Spleen (tissue), 11 donors: ENCODE measurements around the gene TIMM29. TPM values are rescaled to one million over a fixed set of nuclear protein-coding genes. Genes with fewer than 3 reads are reported as not detected.
"Not testable (repeated sequence)": the region's sequence is repeated elsewhere in the genome, so short reads cannot be mapped to it uniquely, and the experiment has no call there.

Experiments
- DNase-seq: peaks from one replicate; pipeline ENCODE4 v3.0.0-alpha.2; 2020
- H3K27ac ChIP-seq, 8 donors: fragments of 200-600 bp; sonication (generic) in 7 of 8; 1 replicate in 4 of 8; 2 replicates in 4 of 8; pipeline versions ENCODE4 v1.5.0 to v1.8.0; 2016 to 2021; ENCODE audit warnings: inconsistent platforms in 4 of 8, mild to moderate bottlenecking in 4 of 8, moderate library complexity in 1 of 8
- H3K27me3 ChIP-seq, 7 donors: fragments of 200-600 bp; sonication (generic) in 6 of 7; replicated peaks in 1 of 7; 1 replicate in 4 of 7; 2 replicates in 3 of 7; pipeline versions ENCODE4 v1.5.0 to v1.8.0; 2016 to 2021; ENCODE audit warnings: inconsistent platforms in 3 of 7, mild to moderate bottlenecking in 1 of 7
- H3K36me3 ChIP-seq, 6 donors: fragments of 200-600 bp; sonication (generic) in 5 of 6; 1 replicate in 4 of 6; 2 replicates in 2 of 6; pipeline versions ENCODE4 v1.5.0 to v1.8.0; 2016 to 2021; ENCODE audit warnings: inconsistent platforms in 2 of 6
- H3K4me1 ChIP-seq, 6 donors: fragments of 200-600 bp; sonication (generic) in 5 of 6; 1 replicate in 3 of 6; 2 replicates in 3 of 6; pipeline versions ENCODE4 v1.5.0 to v1.8.0; 2016 to 2021; ENCODE audit warnings: inconsistent platforms in 3 of 6
- H3K4me3 ChIP-seq, 8 donors: fragments of 200-600 bp; sonication (generic) in 7 of 8; 1 replicate in 4 of 8; 2 replicates in 4 of 8; pipeline versions ENCODE4 v1.5.0 to v1.8.0; 2016 to 2021; ENCODE audit warnings: inconsistent platforms in 4 of 8, mild to moderate bottlenecking in 4 of 8, moderate library complexity in 2 of 8
- H3K9me3 ChIP-seq, 8 donors: fragments of 200-600 bp; sonication (generic) in 7 of 8; 1 replicate in 4 of 8; 2 replicates in 4 of 8; pipeline versions ENCODE4 v1.5.0 to v1.8.0; 2016 to 2021; ENCODE audit warnings: inconsistent platforms in 4 of 8
- POLR2A ChIP-seq, 3 donors: fragments of 450-650 bp; IDR thresholded peaks; one replicate each; pipeline ENCODE4 v1.5.1; 2017; ENCODE audit warnings: antibody characterized with exemption in 3 of 3, mild to moderate bottlenecking in 1 of 3
- POLR2AphosphoS5 ChIP-seq, 3 donors: sonication (generic); formaldehyde crosslinking; IDR thresholded peaks; one replicate each; pipeline ENCODE4 v1.5.1; 2017; ENCODE audit warnings: antibody characterized with exemption in 3 of 3
- WGBS, 5 donors: extraction: QIAGEN DNeasy Blood & Tissue Kit in 3 of 5; methylation state at CpG; one replicate each; pipeline versions ENCODE4 v1.1.5 to v1.1.7; 2013 to 2018; 5-methylcytosine and 5-hydroxymethylcytosine counted together
- intact Hi-C: fragments of 100-400 bp; cut with DNase I; formaldehyde crosslinking; loops from one replicate; pipeline ENCODE4 v1.15.0; 2023; ENCODE audit warnings: low total_unique reads
- polyA plus RNA-seq, 3 donors: library from polyadenylated mRNA; stranded (reverse); fragments of 200-250 nt; gene quantifications; one replicate each; pipeline ENCODE4 v1.2.1, GENCODE V29; 2013
- total RNA-seq, 7 donors: library from RNA; depleted of rRNA in 3 of 7; stranded (reverse); fragments of >200 nt in 3 of 7; fragmentation: NEBNext Ultra II Directional in 4 of 7; extraction: Animal tissue kit (Norgen Biotek cat#: 25700) in 4 of 7; gene quantifications; one replicate each; pipeline versions ENCODE4 v1.1.0 to v1.2.1, GENCODE V29; 2016 to 2021
- TF ChIP-seq, protein P1 (sequence below), 11 experiments: fragments of 200-600 bp in 7 of 11; fragments of 450-650 bp in 4 of 11; sonication (generic) in 4 of 11; IDR thresholded peaks in 8 of 11; conservative IDR thresholded peaks in 3 of 11; 1 replicate in 7 of 11; 2 replicates in 4 of 11; pipeline versions ENCODE4 v1.4.0 to v1.8.0; 2016 to 2021; ENCODE audit warnings: antibody characterized with exemption in 11 of 11, inconsistent platforms in 4 of 11, mild to moderate bottlenecking in 1 of 11
- donor health status: healthy with polysubstance abuse.
- donor health status: DM: no; HTN: no; CAD: no; lungs with moderate emphysema.
- donor health status: DM: no; HTN: no; CAD: no.
- donor health status: Bipolar disorder and iron deficiency.
- donor health status: healthy.
- donor health status: DM: no; HTN: no; CAD: no.
- donor health status: DM: yes; HTN: yes; CAD: no.

TIMM29 gene
- total and polyA plus RNA-seq, 10 donors: 6.8 to 24.3 (median 19.6) TPM

DNA sequence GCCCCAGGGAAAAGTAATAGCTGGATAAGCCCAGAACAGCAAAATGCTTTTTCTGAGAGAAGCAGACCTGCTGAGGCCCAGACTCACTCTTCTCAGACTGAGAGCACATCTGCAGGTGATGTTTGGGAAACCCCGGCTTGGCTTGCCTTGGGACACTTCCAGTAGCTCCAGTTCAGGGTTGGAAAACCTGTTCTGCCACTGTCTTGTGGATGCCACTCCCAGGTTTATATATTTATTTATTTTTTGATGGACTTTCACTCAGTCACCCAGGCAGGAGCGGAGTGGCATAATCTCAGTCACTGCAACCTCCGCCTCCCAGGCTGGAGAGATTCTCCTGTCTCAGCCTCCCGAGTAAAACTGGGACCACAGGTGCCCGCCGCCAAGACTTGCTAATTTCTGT is 24.2 kb downstream of the TIMM29 start:
- Histone ChIP-seq H3K9me3 (no peaks in the 10 kb centered on the region), H3K27ac (no peak overlapping the region), H3K27me3 (no peaks in the 10 kb centered on the region), H3K4me3 (no peak overlapping the region), H3K36me3 (no peaks in the 10 kb centered on the region), H3K4me1 (peaks cover 0 to 7% (median 0%) of the 10 kb centered on the region in 6 donors)
- TF ChIP-seq POLR2A (IDR thresholded peaks at IDR 0.05): no peak
- TF ChIP-seq, protein P1, sequence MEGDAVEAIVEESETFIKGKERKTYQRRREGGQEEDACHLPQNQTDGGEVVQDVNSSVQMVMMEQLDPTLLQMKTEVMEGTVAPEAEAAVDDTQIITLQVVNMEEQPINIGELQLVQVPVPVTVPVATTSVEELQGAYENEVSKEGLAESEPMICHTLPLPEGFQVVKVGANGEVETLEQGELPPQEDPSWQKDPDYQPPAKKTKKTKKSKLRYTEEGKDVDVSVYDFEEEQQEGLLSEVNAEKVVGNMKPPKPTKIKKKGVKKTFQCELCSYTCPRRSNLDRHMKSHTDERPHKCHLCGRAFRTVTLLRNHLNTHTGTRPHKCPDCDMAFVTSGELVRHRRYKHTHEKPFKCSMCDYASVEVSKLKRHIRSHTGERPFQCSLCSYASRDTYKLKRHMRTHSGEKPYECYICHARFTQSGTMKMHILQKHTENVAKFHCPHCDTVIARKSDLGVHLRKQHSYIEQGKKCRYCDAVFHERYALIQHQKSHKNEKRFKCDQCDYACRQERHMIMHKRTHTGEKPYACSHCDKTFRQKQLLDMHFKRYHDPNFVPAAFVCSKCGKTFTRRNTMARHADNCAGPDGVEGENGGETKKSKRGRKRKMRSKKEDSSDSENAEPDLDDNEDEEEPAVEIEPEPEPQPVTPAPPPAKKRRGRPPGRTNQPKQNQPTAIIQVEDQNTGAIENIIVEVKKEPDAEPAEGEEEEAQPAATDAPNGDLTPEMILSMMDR (IDR thresholded peaks at IDR 0.05 in 8 of 11, conservative IDR thresholded peaks at IDR 0.05 in 3 of 11): no peak
- TF ChIP-seq POLR2AphosphoS5 (IDR thresholded peaks at IDR 0.05): no peak
- WGBS, 5 donors: 88 to 99% (median 97%) methylated on average over 6 of the region's 6 CpGs
- intact Hi-C loops: no loop called here
- no peak for DNase-seq

DNA sequence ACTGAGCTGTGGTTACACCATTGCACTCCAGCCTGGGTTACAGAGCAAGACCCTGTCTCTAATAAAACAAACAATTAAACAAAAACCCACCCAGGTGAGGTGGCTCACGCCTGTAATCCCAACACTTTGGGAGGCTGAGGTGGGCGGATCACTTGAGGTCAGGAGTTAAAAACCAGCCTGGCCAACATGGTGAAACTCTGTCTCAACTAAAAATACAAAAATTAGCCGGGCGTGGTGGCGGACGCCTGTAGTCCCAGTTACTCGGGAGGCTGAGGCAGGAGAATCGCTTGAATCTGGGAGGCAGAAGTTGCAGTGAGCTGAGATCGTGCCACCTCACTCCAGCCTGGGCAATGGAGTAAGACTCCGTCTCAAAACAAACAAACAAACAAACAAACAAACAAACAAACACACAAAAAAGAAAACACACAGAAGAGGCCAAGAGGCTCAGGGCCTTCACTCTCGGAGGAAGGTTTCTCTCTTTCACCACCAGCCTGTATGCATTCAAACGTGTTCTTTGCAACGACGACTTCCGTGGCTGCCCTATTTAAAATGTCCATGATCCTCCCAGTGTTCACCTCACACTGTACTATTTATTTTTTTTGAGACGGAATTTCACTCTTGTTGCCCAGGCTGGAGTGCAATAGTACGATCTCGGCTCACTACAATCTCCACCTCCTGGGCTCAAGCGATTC is 30.8 kb downstream of the TIMM29 start:
- H3K36me3 ChIP-seq, H3K27me3 ChIP-seq, DNase-seq, H3K9me3 ChIP-seq, intact Hi-C loops: not testable (repeated sequence)
- Histone ChIP-seq H3K27ac (peak overlapping the region in 6 of 8 donors; percentile 93 to 97 (median 94)), H3K4me1 (peaks cover 20 to 46% (median 38%) of the 10 kb centered on the region in 6 donors), H3K4me3 (peak overlapping the region in 5 of 8 donors; percentile 60 to 92 (median 84))
- WGBS, 5 donors: 95 to 96% (median 95%) methylated on average over 19 of the region's 19 CpGs

DNA sequence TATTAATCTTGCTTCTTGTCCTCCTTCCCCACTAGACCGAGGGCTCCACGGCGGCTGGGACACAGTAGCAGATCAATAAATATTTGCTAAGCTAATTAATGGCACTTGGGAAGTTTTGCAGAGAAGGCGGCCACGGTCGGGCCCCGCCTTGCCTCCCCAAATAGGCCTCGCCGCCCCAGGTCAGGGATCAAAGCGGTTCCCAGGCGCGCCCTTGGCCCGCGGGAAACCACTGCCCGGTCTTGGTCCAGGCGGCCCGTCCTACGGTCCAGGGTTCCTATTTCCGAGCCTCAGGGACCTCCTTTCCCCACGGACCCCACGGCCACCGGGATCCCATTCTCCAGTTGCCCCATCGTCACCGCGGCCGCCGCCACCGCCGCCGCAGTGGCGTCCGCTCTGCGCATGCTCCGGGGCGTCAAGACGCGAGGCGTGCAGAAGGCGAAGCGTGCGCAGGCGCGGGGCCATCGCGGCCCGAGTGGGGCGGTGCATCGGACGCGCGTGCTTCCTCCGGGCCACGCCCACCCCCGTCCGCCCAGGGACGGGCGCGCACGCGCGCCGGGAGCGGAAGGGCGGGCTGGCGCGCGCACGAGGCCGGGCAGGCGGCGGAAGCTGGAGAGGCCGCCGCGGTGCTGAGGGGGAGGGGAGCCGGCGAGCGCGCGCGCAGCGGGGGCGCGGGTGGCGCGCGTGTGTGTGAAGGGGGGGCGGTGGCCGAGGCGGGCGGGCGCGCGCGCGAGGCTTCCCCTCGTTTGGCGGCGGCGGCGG is 31.9 kb downstream of the TIMM29 start, which contains the start of gene SMARCA4:
Gene SMARCA4, plus strand, starts transcription at position 717 of the 759 bp plus-strand sequence. CDS start 23,122 bp downstream, outside the sequence.
- intact Hi-C loops: no loop called here
- Histone ChIP-seq H3K27ac (peak within 1 kb of the TSS; percentile 90 to 97 (median 94)), H3K4me1 (peaks cover 21 to 54% (median 40%) of the 10 kb centered on the region in 6 donors), H3K9me3 (no peaks in the 10 kb centered on the region), H3K4me3 (peak within 1 kb of the TSS; percentile 60 to 92 (median 82)), H3K27me3 (no peaks in the 10 kb centered on the region), H3K36me3 (no peaks in the 10 kb centered on the region)
- DNase-seq: peak; percentile 100
- WGBS, 5 donors: 0 to 1% (median 0%) methylated on average over 29 to 100 of the region's 100 CpGs
- TF ChIP-seq POLR2A (IDR thresholded peaks at IDR 0.05): peak; percentile 65 to 81 (median 78)
- peak; percentile 98 to 100 (median 99) for TF ChIP-seq POLR2AphosphoS5 (IDR thresholded peaks at IDR 0.05)
- TF ChIP-seq, protein P1 (IDR thresholded peaks at IDR 0.05 in 8 of 11, conservative IDR thresholded peaks at IDR 0.05 in 3 of 11): peak in 1 of 11 experiments; percentile 15

DNA sequence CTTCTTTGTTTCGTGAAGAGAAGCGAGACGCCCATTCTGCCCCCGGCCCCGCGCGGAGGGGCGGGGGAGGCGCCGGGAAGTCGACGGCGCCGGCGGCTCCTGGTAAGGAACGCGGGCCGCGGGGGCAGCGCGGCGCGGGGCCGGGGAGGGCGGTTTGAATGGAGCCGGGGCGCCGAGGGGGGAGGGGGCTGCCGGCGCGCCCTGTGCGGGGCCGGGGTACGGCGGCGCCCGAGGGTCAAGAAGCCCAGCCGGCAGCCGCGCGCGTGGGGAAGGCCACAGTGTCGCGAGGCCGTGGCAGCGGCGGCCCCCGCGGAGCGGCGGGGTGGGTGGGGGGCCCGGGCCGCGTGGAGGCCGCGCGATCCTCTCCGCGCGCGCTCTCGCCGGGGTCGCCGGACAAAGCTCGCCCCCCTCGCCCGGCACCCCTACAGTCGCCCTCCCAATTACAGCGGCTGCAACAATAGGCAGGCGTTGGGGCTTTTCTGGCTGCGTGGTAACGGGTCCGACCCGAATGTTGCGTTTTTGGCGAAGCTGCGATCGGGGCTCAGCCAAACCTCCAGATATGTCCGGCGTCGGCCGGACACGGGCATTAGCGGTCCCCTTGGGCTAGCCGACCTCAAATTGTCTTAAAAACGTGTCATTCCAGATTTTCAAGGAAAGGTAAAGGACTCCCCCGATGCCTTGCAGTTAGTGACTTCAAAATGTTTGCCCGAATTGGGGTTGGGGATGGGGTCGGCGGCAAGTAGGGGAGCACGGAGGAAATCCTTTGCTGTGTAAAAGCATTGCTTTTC is 32.7 kb downstream of the TIMM29 start:
- no peaks in the 10 kb centered on the region for H3K36me3 ChIP-seq
- no peaks in the 10 kb centered on the region for H3K9me3 ChIP-seq
- DNase-seq: no peak
- peak overlapping the region; percentile 50 to 92 (median 82) for H3K4me3 ChIP-seq
- H3K27me3 ChIP-seq: no peaks in the 10 kb centered on the region
- H3K4me1 ChIP-seq: peaks cover 21 to 60% (median 41%) of the 10 kb centered on the region in 6 donors
- WGBS, 5 donors: 1 to 2% (median 1%) methylated on average over 28 to 92 of the region's 92 CpGs
- H3K27ac ChIP-seq: peak overlapping the region; percentile 74 to 97 (median 94)
- intact Hi-C loops: no loop called here
- TF ChIP-seq, protein P1 (IDR thresholded peaks at IDR 0.05 in 8 of 11, conservative IDR thresholded peaks at IDR 0.05 in 3 of 11): no peak
- TF ChIP-seq POLR2A (IDR thresholded peaks at IDR 0.05) (no peak), POLR2AphosphoS5 (IDR thresholded peaks at IDR 0.05) (no peak)
